Caki2 (cell line): ENCODE measurements around the gene GBF1. TPM values are rescaled to one million over a fixed set of nuclear protein-coding genes. Genes with fewer than 3 reads are reported as not detected.

Experiments used
- DNase-seq: peaks from one replicate; pipeline ENCODE4 v3.0.0-alpha.2; 2015; ENCODE audit warnings: low read depth
- in situ Hi-C: cut with HindIII; loops from 2 replicates; pipeline ENCODE4 v1.10.0; 2016; ENCODE audit warnings: low sequenced_read_pairs, low pct_unique_long_range_greater_than_20kb, mixed read lengths
- total RNA-seq: library from RNA; depleted of rRNA; stranded (reverse); fragments of >200 nt; shearing (Covaris generic); gene quantifications from 2 replicates; pipeline ENCODE4 v1.2.3, GENCODE V29; 2014; ENCODE audit warnings: low replicate concordance; rRNA removed

The GBF1 gene
- total RNA-seq, 1 experiment from 2014 or later: 14.8 TPM

- in situ Hi-C loops: no loop called here
- DNase-seq: peak; percentile 52
These were observed 174.2 kb downstream of the GBF1 start for GRCh38 chr10:102419269-102420180.

- in situ Hi-C loops: no loop called here
- no peak for DNase-seq
These were observed 174.9 kb downstream of the GBF1 start for GRCh38 chr10:102420181-102420713.

DNA sequence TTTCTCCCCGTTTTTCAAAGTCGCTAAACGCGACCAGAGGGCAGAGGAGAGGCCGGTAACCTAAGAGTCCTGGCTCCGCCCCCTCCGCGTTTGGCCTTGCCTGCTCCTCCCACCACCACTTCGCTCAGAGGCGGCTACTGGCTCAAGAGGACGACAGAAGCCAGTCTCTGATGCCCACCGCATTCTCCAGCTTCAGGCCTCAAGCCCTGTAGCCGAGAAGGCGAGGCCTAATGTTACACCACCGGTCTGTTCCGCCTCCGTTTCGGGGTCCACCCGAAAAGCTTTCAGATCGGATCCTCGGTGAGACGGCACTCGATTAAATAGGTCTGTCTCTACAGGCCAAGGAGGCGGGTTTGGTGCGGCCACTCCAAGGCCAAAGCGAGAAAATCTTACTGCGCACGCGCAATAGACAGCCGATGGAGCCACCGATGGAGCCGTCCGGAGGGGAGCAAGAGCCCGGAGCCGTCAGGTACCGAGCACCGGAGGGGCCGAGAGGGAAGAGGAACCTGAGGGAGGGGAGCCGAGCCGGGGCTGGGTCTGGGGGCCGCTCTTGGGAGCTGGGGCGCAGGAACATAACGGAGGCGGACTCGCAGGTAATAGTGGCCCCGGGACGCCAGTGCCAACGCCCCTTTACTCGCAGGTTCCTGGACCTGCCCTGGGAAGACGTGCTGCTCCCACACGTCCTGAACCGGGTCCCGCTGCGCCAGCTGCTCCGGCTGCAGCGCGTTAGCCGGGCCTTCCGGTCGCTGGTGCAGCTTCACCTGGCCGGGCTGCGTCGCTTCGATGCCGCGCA is 175.6 kb downstream of the GBF1 start, which contains the start of gene FBXL15:
Gene FBXL15 (plus strand): TSS at position 123 of the 793 bp plus-strand sequence. CDS start 294 bp downstream, at position 417.
- in situ Hi-C loops: no loop called here
- peak; percentile 95 for DNase-seq

- in situ Hi-C loops: no loop called here
- peak; percentile 21 for DNase-seq
These were observed 176.1 kb downstream of the GBF1 start for GRCh38 chr10:102421507-102421756.

DNA sequence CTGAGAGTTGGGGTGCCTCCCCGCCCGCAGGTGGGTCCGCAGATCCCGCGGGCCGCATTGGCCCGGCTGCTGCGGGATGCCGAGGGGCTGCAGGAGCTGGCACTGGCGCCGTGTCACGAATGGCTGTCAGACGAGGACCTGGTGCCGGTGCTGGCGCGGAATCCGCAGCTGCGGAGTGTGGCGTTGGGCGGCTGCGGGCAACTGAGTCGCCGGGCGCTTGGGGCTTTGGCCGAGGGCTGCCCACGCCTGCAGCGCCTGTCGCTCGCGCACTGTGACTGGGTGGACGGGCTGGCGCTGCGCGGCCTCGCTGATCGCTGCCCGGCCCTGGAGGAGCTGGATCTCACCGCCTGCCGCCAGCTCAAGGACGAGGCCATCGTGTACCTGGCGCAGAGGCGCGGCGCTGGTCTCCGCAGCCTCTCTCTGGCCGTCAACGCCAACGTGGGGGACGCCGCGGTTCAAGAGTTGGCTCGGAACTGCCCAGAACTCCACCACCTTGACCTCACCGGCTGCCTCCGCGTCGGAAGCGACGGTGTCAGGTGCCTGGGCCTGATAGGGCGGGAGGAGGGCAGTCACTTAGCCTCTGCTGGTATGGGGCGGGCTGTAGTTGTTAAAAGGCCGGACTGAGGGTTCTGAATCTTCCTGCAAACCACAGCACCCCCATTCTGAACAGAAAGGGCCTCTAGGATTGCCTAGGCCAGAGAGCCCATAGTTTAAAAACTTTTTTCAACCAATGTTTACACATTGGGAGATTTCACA is 176.6 kb downstream of the GBF1 start:
- peak; percentile 44 for DNase-seq
- in situ Hi-C loops: no loop called here

GRCh38 chr10:102422545-102423129 is 177.3 kb downstream of the GBF1 start:
- DNase-seq: peak; percentile 80
- in situ Hi-C loops: no loop called here

GRCh38 chr10:102423372-102423968 is 178.1 kb downstream of the GBF1 start:
- in situ Hi-C loops: no loop called here
- DNase-seq: no peak

GRCh38 chr10:102424145-102424544 is 178.8 kb downstream of the GBF1 start:
- DNase-seq: no peak
- in situ Hi-C loops: no loop called here

DNA sequence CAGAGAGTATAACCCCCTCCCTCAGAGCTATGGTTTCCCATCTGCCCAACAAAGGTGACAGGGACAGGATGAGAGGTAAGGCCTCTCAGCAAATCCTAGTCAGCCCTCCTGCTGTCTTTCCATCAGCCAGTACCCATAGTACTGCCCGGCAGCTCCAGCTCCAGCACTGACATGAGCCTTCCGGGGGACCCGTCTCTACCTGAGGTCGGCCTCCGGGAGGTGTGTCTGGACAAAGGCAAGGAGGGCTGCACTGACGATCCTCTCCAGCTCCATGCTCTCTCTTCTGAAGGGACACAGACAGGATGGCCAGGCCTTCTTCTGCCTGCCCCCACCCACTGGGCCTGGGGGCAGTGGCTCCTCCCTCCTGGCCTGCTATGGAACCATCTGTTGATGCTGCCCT is 179.6 kb downstream of the GBF1 start:
- in situ Hi-C loops: no loop called here
- DNase-seq: no peak

DNA sequence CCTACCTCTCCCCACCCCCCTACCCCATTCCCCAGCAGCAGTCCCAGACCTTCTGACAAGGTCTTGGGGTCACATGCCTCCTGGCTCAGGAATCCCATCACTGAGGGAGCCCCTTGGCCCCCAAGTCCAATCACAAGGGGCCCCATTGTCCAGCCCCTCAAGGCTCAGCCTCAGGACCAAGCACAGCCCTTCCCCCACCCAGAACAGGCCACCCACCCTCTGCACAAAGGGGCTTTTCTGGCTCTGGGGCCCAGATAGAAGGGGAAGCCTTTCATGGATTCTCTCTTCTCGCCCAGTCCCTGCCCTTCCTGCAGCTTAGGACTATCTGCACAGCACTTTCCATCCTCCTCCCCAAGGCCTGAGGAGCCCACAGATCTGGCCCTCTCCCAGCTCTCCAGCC is 180.1 kb downstream of the GBF1 start:
- DNase-seq: no peak
- in situ Hi-C loops: no loop called here

- in situ Hi-C loops: no loop called here
- no peak for DNase-seq
These were observed 181.5 kb downstream of the GBF1 start for GRCh38 chr10:102426803-102427287.

DNA sequence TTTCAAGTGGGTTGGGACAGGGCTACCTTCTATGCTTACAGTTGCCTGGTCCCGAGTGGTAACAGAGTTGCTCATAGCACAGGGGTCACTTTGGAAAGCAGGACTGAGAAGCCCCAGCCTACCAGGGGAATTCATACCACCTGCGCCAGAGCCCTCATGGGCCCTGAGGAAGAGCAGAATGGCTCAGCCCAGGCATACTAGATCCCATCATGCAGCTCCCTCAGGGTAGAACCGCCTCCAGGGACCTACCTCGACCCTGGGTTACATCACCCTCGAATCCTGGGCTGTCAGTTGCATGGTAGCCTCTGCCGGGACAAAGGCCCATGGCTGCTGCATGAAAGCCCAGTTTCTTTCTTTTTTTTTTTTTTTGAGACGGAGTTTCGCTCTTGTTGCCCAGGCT is 184.1 kb downstream of the GBF1 start:
- in situ Hi-C loops: no loop called here
- no peak for DNase-seq

DNA sequence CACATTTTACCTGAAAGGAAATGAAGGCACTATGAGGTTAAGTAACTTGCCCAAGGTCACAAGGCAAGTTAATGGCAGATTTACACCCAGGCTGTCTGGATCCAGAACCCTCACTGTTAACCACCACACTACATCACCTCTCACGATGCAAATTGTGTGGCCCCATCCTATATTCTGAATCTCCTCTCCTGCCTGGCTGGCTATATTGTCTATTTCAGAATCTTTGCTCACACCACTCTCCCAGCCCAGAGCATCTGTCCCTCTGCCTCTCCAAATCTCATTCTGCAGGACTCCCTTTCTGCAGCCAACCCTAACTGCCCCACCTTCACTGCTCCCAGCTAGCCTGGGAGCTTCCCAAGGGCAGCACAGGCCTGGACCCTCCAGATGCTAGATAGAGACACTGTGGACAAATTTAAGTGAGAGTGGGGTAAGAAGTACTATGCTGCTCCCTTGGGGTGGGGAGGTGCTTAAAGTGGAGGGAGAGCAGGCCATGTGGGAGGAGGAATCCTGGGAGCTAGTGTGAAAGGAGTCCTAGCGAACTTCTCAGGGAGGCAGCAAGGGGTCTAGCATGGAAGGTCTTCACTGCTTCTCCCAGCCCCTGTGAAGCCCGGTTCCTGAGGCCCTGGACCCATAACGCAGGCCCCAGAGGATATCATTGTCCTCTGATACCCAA is 186.3 kb downstream of the GBF1 start:
- in situ Hi-C loops: no loop called here
- DNase-seq: peak; percentile 29

Other genes with a start within 250 kb of the GBF1 start
- gene ARMH3, start 189.4 kb upstream of the GBF1 start, total RNA-seq: 5.6 and 7.1 TPM in 2 replicates
- gene HPS6, start 180.2 kb upstream of the GBF1 start, total RNA-seq: 55.8 and 65.1 TPM in 2 replicates
- 14.9 and 22.7 TPM in 2 replicates for gene LDB1, start 125.2 kb upstream of the GBF1 start, total RNA-seq
- gene PPRC1, start 112.5 kb upstream of the GBF1 start, total RNA-seq: 5.3 and 15.8 TPM in 2 replicates
- gene NOLC1, start 93.1 kb upstream of the GBF1 start, total RNA-seq: 68.0 and 74.0 TPM in 2 replicates
- 0.12 and 0.78 TPM in 2 replicates for gene ELOVL3, start 19.2 kb upstream of the GBF1 start, total RNA-seq
- gene PITX3, start 4.0 kb upstream of the GBF1 start, total RNA-seq: not detected in 2 replicates
- gene NFKB2, start 150.2 kb downstream of the GBF1 start, total RNA-seq: 47.8 and 50.8 TPM in 2 replicates
- gene PSD, start 173.3 kb downstream of the GBF1 start, total RNA-seq: 0.78 and 0.87 TPM in 2 replicates
- 18.6 and 28.2 TPM in 2 replicates for gene FBXL15, start 175.3 kb downstream of the GBF1 start, total RNA-seq
- gene CUEDC2, start 187.0 kb downstream of the GBF1 start, total RNA-seq: 179 and 231 TPM in 2 replicates
- gene C10orf95, start 206.0 kb downstream of the GBF1 start, total RNA-seq: not detected in 2 replicates